Measurements from ENCODE around the gene PCGF6.
"Not testable (repeated sequence)": the region's sequence is repeated elsewhere in the genome, so short reads cannot be mapped to it uniquely, and the experiment has no call there.

DNA sequence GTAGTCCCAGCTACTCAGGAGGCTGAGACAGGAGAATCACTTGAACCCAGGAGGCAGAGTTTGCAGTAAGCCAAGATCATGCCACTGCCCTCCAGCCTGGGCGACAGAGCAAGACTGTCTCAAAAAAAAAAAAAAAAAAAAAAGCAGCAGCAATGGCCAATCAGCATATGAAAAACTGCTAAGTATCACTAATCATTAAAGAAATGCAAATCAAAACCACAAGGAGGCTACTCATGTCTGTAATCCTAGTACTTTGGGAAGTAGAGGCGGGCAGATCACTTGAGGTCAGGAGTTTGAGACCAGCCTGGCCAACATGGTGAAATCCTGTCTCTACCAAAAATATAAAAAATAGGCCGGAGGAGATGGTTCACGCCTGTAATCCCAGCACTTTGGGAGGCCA, 3.6 kb upstream of the PCGF6 start:
- TF ChIP-seq, protein P1, sequence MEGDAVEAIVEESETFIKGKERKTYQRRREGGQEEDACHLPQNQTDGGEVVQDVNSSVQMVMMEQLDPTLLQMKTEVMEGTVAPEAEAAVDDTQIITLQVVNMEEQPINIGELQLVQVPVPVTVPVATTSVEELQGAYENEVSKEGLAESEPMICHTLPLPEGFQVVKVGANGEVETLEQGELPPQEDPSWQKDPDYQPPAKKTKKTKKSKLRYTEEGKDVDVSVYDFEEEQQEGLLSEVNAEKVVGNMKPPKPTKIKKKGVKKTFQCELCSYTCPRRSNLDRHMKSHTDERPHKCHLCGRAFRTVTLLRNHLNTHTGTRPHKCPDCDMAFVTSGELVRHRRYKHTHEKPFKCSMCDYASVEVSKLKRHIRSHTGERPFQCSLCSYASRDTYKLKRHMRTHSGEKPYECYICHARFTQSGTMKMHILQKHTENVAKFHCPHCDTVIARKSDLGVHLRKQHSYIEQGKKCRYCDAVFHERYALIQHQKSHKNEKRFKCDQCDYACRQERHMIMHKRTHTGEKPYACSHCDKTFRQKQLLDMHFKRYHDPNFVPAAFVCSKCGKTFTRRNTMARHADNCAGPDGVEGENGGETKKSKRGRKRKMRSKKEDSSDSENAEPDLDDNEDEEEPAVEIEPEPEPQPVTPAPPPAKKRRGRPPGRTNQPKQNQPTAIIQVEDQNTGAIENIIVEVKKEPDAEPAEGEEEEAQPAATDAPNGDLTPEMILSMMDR (IDR thresholded peaks at IDR 0.05), result not testable (repeated sequence)
- not testable (repeated sequence) for TF ChIP-seq POLR2A (IDR thresholded peaks at IDR 0.05)
